Natural killer cell (primary cell): ENCODE data around the gene KSR2. TPM values are rescaled to one million over a fixed set of nuclear protein-coding genes. Genes with fewer than 3 reads are reported as not detected.

Experiments used
- ATAC-seq, 3 donors: fragments of 150-1000 bp in 2 of 3; fragments of 200-7000 bp in 1 of 3; cut with Tn5 transposase; 1 replicate in 1 of 3; 2 replicates in 2 of 3; pipeline ENCODE4 v1.10.0; 2021; ENCODE audit warnings: mild to moderate bottlenecking in 2 of 3, moderate library complexity in 2 of 3
- DNase-seq, 2 donors: peaks; one replicate each; pipeline versions ENCODE4 v3.0.0 to v3.0.0-alpha.2; 2013 to 2021; ENCODE audit warnings: mixed read lengths in 1 of 2
- H3K27ac ChIP-seq: one replicate; pipeline ENCODE4 v1.5.1; 2013; ENCODE audit warnings: mild to moderate bottlenecking, low read length
- H3K27me3 ChIP-seq: one replicate; pipeline ENCODE4 v1.6.1; 2013; ENCODE audit warnings: low read length; ENCODE audit not compliant: control insufficient read depth, insufficient read depth
- H3K36me3 ChIP-seq: one replicate; pipeline ENCODE4 v1.6.1; 2013; ENCODE audit warnings: low read length; ENCODE audit not compliant: control insufficient read depth, insufficient read depth
- H3K4me1 ChIP-seq: one replicate; pipeline ENCODE4 v1.6.1; 2013; ENCODE audit warnings: low read length; ENCODE audit not compliant: control insufficient read depth, insufficient read depth
- H3K4me3 ChIP-seq: one replicate; pipeline ENCODE4 v1.5.1; 2013; ENCODE audit warnings: low read length
- H3K9me3 ChIP-seq: one replicate; pipeline ENCODE4 v1.6.1; 2013; ENCODE audit warnings: low read length; ENCODE audit not compliant: control insufficient read depth, insufficient read depth
- H3K27ac Mint-ChIP-seq, 2 donors: one replicate each; pipeline ENCODE4 v1.8.0; 2022; ENCODE audit warnings: mild to moderate bottlenecking in 2 of 2, mixed read lengths in 2 of 2, moderate library complexity in 1 of 2
- H3K27me3 Mint-ChIP-seq, 2 donors: one replicate each; pipeline ENCODE4 v1.8.0; 2022; ENCODE audit warnings: low read depth in 2 of 2, mixed read lengths in 2 of 2
- H3K36me3 Mint-ChIP-seq: one replicate; pipeline ENCODE4 v1.8.0; 2022; ENCODE audit warnings: mixed read lengths
- H3K4me1 Mint-ChIP-seq, 2 donors: one replicate each; pipeline ENCODE4 v1.8.0; 2022; ENCODE audit warnings: mixed read lengths in 2 of 2
- H3K4me3 Mint-ChIP-seq: one replicate; pipeline ENCODE4 v1.8.0; 2022; ENCODE audit warnings: mild to moderate bottlenecking, moderate library complexity, mixed read lengths
- H3K9me3 Mint-ChIP-seq, 2 donors: one replicate each; pipeline ENCODE4 v1.8.0; 2022; ENCODE audit warnings: mixed read lengths in 2 of 2
- WGBS: methylation state at CpG from one replicate; pipeline ENCODE4 v1.1.7; 2013; ENCODE audit warnings: missing lambda C conversion rate; ENCODE audit not compliant: insufficient coverage; 5-methylcytosine and 5-hydroxymethylcytosine counted together
- intact Hi-C: fragments of 100-400 bp; cut with micrococcal nuclease; formaldehyde crosslinking; loops from one replicate; pipeline ENCODE4 v1.14.2; 2022
- total RNA-seq, 4 donors: library from RNA; stranded (reverse); fragments of 120-200 nt in 1 of 4; gene quantifications; one replicate each; pipeline versions ENCODE4 v1.2.3 to v1.2.4, GENCODE V29; 2013 to 2022
- TF ChIP-seq, protein P1 (sequence below): fragments of 200-600 bp; IDR thresholded peaks from one replicate; pipeline ENCODE4 v1.8.0; 2022; ENCODE audit warnings: antibody characterized with exemption

The KSR2 gene
- total RNA-seq, 3 donors from 2014 or later (not counting 1 experiment from before 2014, with no cell fraction given): not detected

- no peak for ATAC-seq
- 73% methylated on average over 4 of the region's 4 CpGs for WGBS
- no peaks in the 10 kb centered on the region for H3K4me1 Mint-ChIP-seq
- intact Hi-C loops: no loop called here
- H3K9me3 Mint-ChIP-seq: no peaks in the 10 kb centered on the region
- no peak overlapping the region for H3K27ac Mint-ChIP-seq
- Histone ChIP-seq H3K4me3 (no peak overlapping the region), H3K27me3 (no peaks in the 10 kb centered on the region), H3K9me3 (no peaks in the 10 kb centered on the region), H3K4me1 (no peaks in the 10 kb centered on the region), H3K36me3 (no peaks in the 10 kb centered on the region), H3K27ac (no peak overlapping the region)
- no peak overlapping the region for H3K4me3 Mint-ChIP-seq
- DNase-seq: no peak
- no peaks in the 10 kb centered on the region for H3K36me3 Mint-ChIP-seq
- H3K27me3 Mint-ChIP-seq: no peaks in the 10 kb centered on the region
- TF ChIP-seq, protein P1, sequence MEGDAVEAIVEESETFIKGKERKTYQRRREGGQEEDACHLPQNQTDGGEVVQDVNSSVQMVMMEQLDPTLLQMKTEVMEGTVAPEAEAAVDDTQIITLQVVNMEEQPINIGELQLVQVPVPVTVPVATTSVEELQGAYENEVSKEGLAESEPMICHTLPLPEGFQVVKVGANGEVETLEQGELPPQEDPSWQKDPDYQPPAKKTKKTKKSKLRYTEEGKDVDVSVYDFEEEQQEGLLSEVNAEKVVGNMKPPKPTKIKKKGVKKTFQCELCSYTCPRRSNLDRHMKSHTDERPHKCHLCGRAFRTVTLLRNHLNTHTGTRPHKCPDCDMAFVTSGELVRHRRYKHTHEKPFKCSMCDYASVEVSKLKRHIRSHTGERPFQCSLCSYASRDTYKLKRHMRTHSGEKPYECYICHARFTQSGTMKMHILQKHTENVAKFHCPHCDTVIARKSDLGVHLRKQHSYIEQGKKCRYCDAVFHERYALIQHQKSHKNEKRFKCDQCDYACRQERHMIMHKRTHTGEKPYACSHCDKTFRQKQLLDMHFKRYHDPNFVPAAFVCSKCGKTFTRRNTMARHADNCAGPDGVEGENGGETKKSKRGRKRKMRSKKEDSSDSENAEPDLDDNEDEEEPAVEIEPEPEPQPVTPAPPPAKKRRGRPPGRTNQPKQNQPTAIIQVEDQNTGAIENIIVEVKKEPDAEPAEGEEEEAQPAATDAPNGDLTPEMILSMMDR: no peak
These were observed 527.0 kb downstream of the KSR2 start for GRCh38 chr12:117441751-117442150.

DNA sequence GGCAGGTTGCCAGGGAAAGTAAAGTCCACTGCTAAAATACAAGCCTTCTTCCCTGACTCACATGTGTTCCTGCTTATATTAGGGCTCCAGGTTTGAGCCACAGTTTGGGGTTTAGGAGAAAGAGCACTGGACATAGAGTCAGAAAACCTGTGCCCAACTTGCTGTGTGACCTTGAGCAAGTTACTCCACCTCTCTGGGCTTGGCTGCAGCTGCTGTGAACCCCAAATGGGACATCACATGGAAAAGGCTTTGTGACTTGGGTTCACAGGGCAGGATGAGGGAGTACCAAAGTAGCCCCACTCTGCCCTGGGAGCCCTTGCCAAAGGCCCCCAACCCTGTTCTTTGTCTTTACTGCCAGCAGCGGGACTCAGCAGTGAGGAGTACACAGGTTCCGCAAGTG is 528.4 kb downstream of the KSR2 start:
- no peak for DNase-seq
- H3K36me3 Mint-ChIP-seq: no peaks in the 10 kb centered on the region
- no peak overlapping the region for H3K27ac ChIP-seq

DNA sequence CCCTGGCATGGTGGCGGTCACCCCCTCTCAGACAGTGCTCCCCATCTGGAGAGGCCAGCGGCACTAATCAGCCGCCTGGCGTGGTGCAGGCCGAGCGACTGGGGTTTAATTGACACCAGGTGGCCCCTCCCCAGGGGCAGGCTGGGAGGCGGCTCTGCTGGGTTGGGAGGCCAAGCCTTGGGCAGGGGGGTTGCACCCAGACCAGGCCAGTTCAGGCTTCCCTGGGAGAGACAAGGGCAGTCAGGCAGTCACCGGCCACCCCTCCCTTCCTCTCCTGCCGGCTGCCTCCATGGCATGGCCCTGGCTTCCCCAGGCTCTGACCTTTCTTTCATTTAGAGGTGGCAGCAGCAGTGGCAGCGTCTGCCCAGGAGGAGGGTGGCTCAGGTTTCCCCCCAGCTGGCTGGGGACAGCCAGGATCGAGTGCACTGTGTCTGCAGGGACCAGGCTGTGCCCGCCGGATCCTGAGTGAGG is 529.2 kb downstream of the KSR2 start:
- DNase-seq (no peak), ATAC-seq (no peak)
- no peaks in the 10 kb centered on the region for H3K27me3 Mint-ChIP-seq
- H3K9me3 Mint-ChIP-seq: no peaks in the 10 kb centered on the region
- no peak overlapping the region for H3K4me3 ChIP-seq
- no peak overlapping the region for H3K27ac ChIP-seq
- H3K27ac Mint-ChIP-seq: no peak overlapping the region
- intact Hi-C loops: no loop called here
- no peaks in the 10 kb centered on the region for H3K4me1 Mint-ChIP-seq
- TF ChIP-seq, protein P1: no peak
- no peak overlapping the region for H3K4me3 Mint-ChIP-seq
- no peaks in the 10 kb centered on the region for H3K36me3 ChIP-seq
- H3K4me1 ChIP-seq: no peaks in the 10 kb centered on the region
- H3K27me3 ChIP-seq: no peaks in the 10 kb centered on the region
- no peaks in the 10 kb centered on the region for H3K9me3 ChIP-seq
- H3K36me3 Mint-ChIP-seq: no peaks in the 10 kb centered on the region
- 68% methylated on average over 13 of the region's 13 CpGs for WGBS

More for the DNA sequence above, 528.4 kb downstream of the KSR2 start:
- Mint-ChIP-seq H3K9me3 (no peaks in the 10 kb centered on the region), H3K4me1 (no peaks in the 10 kb centered on the region), H3K27ac (no peak overlapping the region), H3K27me3 (no peaks in the 10 kb centered on the region), H3K4me3 (no peak overlapping the region)
- no peak for ATAC-seq
- Histone ChIP-seq H3K27me3 (no peaks in the 10 kb centered on the region), H3K4me1 (no peaks in the 10 kb centered on the region), H3K36me3 (no peaks in the 10 kb centered on the region), H3K9me3 (no peaks in the 10 kb centered on the region), H3K4me3 (no peak overlapping the region)
- TF ChIP-seq, protein P1: no peak
- intact Hi-C loops: no loop called here
- WGBS: 95% methylated on average over 2 of the region's 2 CpGs

- TF ChIP-seq, protein P1: no peak
- Mint-ChIP-seq H3K9me3 (no peaks in the 10 kb centered on the region), H3K36me3 (no peaks in the 10 kb centered on the region), H3K4me1 (no peaks in the 10 kb centered on the region), H3K27ac (no peak overlapping the region), H3K27me3 (no peaks in the 10 kb centered on the region), H3K4me3 (no peak overlapping the region)
- no peaks in the 10 kb centered on the region for H3K4me1 ChIP-seq
- H3K4me3 ChIP-seq: no peak overlapping the region
- ATAC-seq: no peak
- 85% methylated on average over 6 of the region's 6 CpGs for WGBS
- H3K27ac ChIP-seq: no peak overlapping the region
- intact Hi-C loops: no loop called here
- no peaks in the 10 kb centered on the region for H3K36me3 ChIP-seq
- no peaks in the 10 kb centered on the region for H3K27me3 ChIP-seq
- DNase-seq: no peak
- H3K9me3 ChIP-seq: no peaks in the 10 kb centered on the region
These were observed 530.0 kb downstream of the KSR2 start for GRCh38 chr12:117438809-117439208.
